GM18519 (cell line): ENCODE measurements around the gene ARHGAP24.

Source experiments
- ATAC-seq: cut with Tn5 transposase; IDR thresholded peaks from one replicate; pipeline ENCODE4 v1.9.1; 2021; ENCODE audit warnings: mild to moderate bottlenecking, moderate library complexity; ENCODE audit not compliant: unreplicated experiment, low FRiP score

Gene ARHGAP24

DNA sequence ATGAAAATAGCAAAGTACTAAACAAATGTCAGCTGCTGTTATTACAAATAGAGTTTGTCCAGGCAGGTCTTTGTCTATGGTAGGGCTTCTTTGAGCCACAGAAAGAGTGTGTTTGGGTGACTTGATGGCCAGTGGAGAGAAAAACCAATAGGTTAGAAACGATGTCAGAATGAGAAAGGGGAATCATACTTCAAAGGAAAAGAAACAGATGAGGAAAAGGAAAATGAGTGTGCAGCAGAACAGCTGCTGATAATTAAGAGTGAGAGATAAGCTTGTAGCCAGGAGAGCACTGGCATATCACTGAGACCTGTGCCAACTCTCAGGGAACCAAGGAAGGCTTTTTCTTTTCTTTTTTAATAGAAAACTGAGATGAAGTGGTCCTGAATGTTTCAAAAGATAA lies 257.2 kb downstream of the ARHGAP24 start:
- ATAC-seq, result peak; percentile 86

DNA sequence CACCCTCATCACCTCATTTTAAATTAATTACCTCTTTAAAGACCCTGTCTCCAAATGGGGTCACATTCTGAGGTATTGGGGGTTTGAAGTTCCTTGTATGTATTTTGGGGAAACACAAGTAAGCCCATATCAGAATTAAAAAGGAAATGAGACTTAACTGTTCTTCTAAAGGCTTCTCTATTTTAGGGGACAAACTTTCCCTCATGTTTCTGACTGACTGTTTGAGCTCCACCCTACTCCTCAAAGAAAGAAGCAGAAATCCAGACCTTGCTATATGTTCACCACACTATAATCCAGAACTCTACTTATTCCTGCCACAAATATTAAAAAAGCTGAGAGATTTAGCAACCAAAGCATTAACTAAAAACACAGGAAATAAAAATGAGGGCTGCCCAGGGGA lies 258.8 kb downstream of the ARHGAP24 start:
- ATAC-seq, result no peak

DNA sequence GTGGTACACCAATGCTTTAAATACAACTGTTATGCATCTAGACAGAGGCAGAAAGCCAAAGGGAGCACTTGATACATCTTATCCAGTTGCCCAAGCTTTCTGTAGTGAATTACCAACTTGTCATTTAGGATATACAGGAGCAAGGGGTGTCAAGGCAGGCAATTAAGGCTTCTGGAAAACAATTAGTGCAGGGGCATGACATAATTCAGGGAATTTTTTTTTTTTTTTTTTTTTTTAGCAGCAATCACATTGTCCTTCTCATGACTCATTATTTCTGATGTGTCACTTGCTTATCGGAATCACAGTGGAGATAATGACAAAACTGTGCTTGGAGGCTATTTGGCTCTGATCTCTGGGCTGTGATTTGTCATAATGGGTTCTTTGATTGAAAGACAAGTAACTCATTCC lies 259.5 kb downstream of the ARHGAP24 start:
- ATAC-seq, result no peak

GRCh38 chr4:85736571-85736970 lies 261.6 kb downstream of the ARHGAP24 start:
- no peak for ATAC-seq

- no peak for ATAC-seq
Measured at GRCh38 chr4:85737254-85737653, 262.3 kb downstream of the ARHGAP24 start.

DNA sequence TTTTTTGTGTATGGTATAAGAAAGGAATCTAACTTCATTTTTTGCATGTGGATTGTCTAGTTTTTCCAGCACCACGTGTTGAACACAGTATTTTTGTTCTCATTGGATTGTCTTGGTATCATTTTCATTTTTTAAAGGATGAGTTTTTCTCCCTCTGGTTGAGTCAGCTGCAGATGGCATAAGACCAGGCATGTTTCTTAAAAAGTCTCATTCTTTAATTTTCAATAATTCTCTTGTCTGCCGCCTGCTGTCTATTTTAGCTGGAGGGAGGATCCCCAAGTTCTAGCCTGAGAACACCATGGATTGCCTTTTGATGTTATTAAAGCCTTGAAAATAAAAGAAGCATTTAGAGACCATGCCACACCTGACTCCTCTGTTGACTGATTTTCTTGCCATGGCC lies 263.8 kb downstream of the ARHGAP24 start:
- no peak for ATAC-seq

DNA sequence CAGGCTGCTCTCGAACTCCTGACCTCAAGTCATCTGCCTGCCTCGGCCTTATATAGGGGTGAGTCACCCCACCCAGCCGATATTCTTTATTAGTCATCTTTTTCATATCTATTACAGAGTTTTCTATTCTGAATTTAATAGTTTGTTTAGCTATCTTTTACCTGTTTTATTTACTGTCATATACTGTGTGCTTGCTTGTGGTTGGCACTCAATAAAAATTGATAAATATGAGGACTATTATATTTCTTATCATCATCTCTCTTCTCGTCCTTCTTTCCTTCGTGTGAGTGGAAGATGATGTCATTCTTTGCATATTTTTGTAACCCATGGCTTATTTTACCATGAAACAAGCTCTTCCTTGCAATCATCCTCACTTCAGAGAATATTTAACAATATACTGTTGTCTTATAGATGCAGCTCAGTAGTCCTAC lies 265.5 kb downstream of the ARHGAP24 start:
- ATAC-seq, result no peak

DNA sequence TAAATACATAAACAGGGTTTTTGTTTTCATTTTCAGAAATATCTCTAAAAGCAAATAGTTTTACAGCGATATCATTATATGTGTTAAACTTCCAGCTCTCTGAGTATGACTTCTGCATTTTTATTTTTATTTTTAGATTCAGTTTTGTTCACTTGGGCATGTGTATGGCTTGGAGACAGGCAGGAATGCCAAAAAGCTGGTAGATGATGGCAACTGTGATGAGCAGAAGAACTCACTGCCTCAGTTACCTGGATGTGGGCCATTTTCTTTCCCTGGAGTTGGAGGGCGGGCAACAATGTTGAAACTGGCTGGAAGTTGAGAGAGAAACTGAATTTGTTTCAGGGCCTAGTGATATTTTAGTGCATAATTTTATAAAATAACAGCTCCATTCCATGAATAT lies 266.4 kb downstream of the ARHGAP24 start:
- ATAC-seq, result no peak

- no peak for ATAC-seq
Measured at GRCh38 chr4:85741921-85742591, 267.1 kb downstream of the ARHGAP24 start.

- ATAC-seq, result no peak
Measured at GRCh38 chr4:85744950-85745349, 270.0 kb downstream of the ARHGAP24 start.

DNA sequence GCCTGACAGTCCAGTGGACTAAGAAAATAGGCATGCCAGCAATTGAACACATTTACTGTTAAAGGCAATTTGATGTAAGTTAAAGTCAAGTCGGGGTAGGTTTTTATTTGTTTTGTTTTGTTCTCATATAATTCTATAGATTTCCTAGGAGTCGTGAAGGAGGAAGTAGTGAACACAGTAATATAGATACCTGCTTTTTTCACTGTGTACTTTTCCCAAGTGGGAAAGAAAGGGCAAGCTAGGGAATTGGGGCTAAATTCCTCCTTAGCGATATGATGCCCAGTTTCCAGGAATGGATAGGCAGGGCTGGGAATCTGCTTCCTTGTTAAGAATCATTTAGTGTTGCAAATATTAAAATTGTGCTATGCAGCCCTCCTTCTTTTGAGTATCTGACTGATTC lies 271.0 kb downstream of the ARHGAP24 start:
- no peak for ATAC-seq

DNA sequence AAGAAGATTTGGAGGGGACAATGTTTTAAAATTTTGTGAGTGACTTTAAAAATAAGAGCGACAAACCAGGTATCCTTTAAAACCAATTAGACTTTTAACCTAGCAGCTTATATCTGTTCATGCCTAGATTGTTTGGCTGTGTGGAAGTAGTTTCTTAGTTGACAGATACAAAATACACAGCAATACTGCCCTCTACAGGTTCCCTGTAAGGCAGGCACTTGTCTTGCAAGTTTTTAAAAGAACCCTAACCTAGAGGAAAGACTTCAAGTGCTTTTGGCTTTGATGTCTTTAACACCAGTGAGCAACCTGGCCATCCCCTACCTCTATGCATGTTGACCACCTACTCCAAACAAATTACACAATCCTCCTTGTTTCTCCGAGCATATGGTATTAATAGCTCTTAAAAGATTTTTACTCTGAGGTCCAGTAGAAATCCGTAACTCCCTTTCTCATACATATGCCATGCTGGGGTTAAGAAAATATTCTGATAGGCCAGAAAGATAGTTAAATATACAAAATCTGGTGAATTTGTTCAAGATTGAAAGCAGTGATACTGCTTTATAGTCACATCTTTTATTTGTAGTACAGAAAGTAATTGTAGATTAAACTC lies 273.0 kb downstream of the ARHGAP24 start:
- peak; percentile 74 for ATAC-seq

GRCh38 chr4:85748654-85749053 lies 273.7 kb downstream of the ARHGAP24 start:
- ATAC-seq, result no peak

DNA sequence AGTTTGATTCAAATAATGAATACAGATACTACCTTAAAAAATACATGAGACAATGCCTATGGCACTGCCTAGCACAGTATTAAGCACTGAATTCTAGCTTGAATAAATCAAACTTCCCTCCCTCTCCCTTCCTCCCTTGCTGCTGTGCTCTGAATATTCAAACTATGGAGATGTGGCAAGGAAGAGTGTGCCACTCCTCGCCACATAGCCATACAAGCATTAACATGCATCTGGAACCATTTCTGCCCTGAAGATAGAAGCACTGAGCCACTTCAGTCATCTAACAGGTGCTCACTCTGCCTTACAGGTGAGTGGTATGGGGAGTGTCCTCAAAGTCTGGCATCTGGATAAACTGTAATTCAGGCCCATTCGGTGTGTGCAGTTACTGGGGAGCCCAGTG lies 276.9 kb downstream of the ARHGAP24 start:
- ATAC-seq, result no peak

DNA sequence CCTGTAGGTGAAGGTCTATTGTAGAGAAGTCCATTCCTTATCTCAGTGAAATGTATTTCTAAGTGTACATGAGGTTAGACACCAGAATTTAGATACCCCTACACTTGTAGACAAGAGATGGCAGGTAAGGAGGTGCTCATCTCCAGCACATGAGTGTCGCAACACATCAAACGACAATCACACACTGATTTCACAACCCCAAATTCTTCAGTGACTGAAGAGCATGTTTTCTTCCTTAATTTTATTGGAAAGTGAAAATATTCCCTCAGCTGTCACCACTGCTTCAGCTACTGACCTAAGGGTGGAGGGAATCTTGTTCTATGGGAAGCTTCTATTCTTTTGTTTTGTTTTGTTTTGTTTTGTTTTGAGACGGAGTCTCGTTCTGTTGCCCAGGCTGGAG lies 280.3 kb downstream of the ARHGAP24 start:
- no peak for ATAC-seq

DNA sequence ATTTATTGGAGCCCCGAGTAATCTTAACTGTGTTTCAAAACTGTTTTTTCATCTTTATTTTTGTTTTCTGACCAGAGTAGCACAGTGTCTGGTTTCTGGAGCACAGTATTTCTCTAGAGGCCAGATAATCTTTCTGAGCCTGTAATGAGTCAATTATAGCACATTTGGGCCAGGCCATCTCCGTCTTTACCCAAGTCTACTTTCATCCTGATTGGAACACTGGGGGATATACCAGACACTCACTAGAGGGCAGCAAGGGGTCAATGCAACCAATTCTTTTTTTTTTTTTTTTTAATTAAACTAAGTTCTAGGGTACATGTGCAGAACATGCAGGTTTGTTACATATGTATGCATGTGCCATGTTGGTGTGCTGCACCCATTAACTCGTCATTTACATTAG lies 282.0 kb downstream of the ARHGAP24 start:
- ATAC-seq, result no peak

GRCh38 chr4:85759388-85759787 lies 284.4 kb downstream of the ARHGAP24 start:
- ATAC-seq, result no peak

DNA sequence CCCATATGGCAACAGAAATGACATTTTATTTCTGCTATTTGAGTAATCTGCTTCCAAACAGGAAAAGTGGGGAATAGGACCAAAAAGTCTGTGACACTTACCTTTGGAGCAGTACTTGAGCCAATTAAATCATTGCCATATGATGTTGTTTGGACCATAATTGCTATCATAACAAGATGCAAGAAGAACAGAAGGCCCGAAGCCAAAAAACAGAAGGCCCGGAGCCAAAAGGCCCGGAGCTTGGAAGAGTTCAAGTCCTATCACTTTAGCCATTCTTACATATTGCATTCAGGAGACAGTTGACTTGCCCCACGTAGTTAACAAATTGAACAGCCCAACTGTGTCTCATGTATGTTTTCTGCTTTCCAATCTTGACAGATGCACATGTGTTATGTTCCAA lies 285.6 kb downstream of the ARHGAP24 start:
- ATAC-seq, result no peak

DNA sequence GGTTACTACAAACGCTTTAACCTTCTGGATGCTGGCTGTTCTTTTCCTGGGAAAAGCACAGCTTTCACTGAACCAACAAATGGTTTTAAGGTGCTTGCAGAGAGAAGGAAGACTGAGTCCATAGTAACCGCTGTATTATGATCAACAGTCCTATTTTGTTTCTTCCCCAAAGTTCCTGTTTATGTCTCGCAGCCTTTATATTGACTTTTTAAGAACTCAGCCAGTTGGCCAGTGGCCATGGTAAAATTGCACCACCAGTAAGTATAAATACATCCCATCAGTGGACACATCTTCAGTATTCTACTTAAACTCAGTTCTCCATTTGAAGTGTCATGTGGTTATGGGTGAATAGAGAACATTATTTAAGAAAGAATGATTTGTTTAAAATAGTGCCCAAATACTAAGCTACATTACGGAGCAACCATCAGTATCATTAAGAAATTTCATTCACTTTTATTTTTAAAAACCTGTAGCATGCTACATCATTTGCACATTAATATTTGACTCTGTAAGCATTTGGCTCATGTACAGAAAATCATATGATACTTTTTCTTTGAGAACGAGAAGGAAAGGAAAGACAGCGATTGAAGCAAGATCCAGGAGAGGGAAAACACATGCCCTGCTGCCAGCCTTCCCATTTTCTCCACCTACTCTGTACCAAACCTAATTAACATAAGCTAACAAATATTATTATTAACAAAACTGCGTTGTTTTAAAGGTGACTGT lies 287.0 kb downstream of the ARHGAP24 start:
- ATAC-seq, result no peak

- no peak for ATAC-seq
Measured at GRCh38 chr4:85762529-85762871, 287.6 kb downstream of the ARHGAP24 start.

DNA sequence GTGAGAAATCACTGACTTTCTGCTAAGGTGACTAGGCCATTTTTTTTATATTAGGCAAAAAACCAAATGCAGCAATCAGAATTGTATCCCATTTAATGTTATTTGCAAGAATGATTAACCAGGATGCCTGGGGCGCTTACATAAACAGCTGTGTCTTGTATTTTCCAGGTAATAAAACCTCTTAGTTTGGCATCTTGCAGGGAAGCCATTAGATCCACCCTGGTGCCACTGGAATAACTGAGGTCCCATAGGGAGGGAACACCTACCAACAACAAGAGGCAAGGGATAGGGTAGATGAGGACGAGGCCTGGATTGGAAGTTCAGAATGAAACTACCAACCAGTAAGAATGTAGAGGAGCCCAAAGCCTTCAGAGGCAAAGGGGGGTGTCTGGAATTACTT lies 288.3 kb downstream of the ARHGAP24 start:
- no peak for ATAC-seq

GRCh38 chr4:85767649-85768048 lies 292.7 kb downstream of the ARHGAP24 start:
- ATAC-seq, result no peak
